Keratinocyte (primary cell): ENCODE results near the gene JMJD7. TPM values are rescaled to one million over a fixed set of nuclear protein-coding genes. Genes with fewer than 3 reads are reported as not detected.
"Not testable (repeated sequence)": the region's sequence is repeated elsewhere in the genome, so short reads cannot be mapped to it uniquely, and the experiment has no call there.

Experiments
- DNase-seq: peaks from one replicate; pipeline ENCODE4 v3.0.0-alpha.2; 2011; ENCODE audit warnings: low read depth, missing footprints, low spot score
- FAIRE-seq: peaks from 2 replicates; lab custom pipeline; 2011; peaks lifted over from hg19 to GRCh38; lab: Jason Lieb, UNC
- H2AFZ ChIP-seq: 2 replicates; pipeline ENCODE4 v1.6.0; 2012; ENCODE audit warnings: low read length, control low read depth, inconsistent platforms; ENCODE audit not compliant: control insufficient read depth
- H3K27ac ChIP-seq: 2 replicates; pipeline ENCODE4 v1.5.1; 2011; ENCODE audit warnings: low read length; ENCODE audit not compliant: control insufficient read depth, insufficient read depth
- H3K27me3 ChIP-seq: 3 replicates; pipeline ENCODE4 v1.6.0; 2011; ENCODE audit warnings: low read length; ENCODE audit not compliant: control insufficient read depth, insufficient read depth; ENCODE audit errors: extremely low read depth
- H3K36me3 ChIP-seq, 2 experiments: 2 replicates in 1 of 2; 3 replicates in 1 of 2; pipeline ENCODE4 v1.5.1; 2011; ENCODE audit warnings: low read length in 2 of 2, mild to moderate bottlenecking in 1 of 2; ENCODE audit not compliant: control insufficient read depth in 2 of 2, insufficient read depth in 2 of 2; ENCODE audit errors: extremely low read depth in 1 of 2
- H3K4me1 ChIP-seq: 3 replicates; pipeline ENCODE4 v1.5.1; 2011; ENCODE audit warnings: low read length; ENCODE audit not compliant: control insufficient read depth, insufficient read depth; ENCODE audit errors: extremely low read depth
- H3K4me2 ChIP-seq: 3 replicates; pipeline ENCODE4 v1.6.0; 2011; ENCODE audit warnings: low read depth, low read length; ENCODE audit not compliant: control insufficient read depth, insufficient read depth; ENCODE audit errors: extremely low read depth
- H3K4me3 ChIP-seq, 3 experiments: fragments of 200-600 bp in 1 of 3; sonication (generic) in 1 of 3; 2 replicates in 2 of 3; 3 replicates in 1 of 3; pipeline ENCODE4 v1.5.1; 2011 to 2016; ENCODE audit warnings: low read length in 3 of 3, mild to moderate bottlenecking in 3 of 3, control low read depth in 2 of 3, inconsistent platforms in 1 of 3, low read depth in 1 of 3, mixed read lengths in 1 of 3, mixed run types in 1 of 3, moderate library complexity in 1 of 3; ENCODE audit not compliant: control insufficient read depth in 2 of 3, insufficient read depth in 2 of 3; ENCODE audit errors: extremely low read depth in 1 of 3
- H3K79me2 ChIP-seq: 2 replicates; pipeline ENCODE4 v1.6.0; 2012; ENCODE audit warnings: low read length; ENCODE audit not compliant: control insufficient read depth, insufficient read depth
- H3K9ac ChIP-seq: 3 replicates; pipeline ENCODE4 v1.6.0; 2011; ENCODE audit warnings: low read length; ENCODE audit not compliant: control insufficient read depth, insufficient read depth; ENCODE audit errors: extremely low read depth
- H3K9me1 ChIP-seq: 3 replicates; pipeline ENCODE4 v1.6.0; 2011; ENCODE audit warnings: low read length; ENCODE audit not compliant: control insufficient read depth, insufficient read depth; ENCODE audit errors: extremely low read depth
- H3K9me3 ChIP-seq: 2 replicates; pipeline ENCODE4 v1.5.1; 2012; ENCODE audit warnings: low read depth, low read length; ENCODE audit not compliant: control insufficient read depth
- H4K20me1 ChIP-seq: 3 replicates; pipeline ENCODE4 v1.6.0; 2011; ENCODE audit warnings: low read length; ENCODE audit not compliant: control insufficient read depth, insufficient read depth; ENCODE audit errors: extremely low read depth
- EZH2 ChIP-seq: IDR thresholded peaks from one replicate; pipeline ENCODE4 v1.6.1; 2012; ENCODE audit warnings: inconsistent platforms, mild to moderate bottlenecking, low read length, moderate library complexity
- dilution Hi-C: fragments of 300-500 bp; cut with MboI; formaldehyde crosslinking; loops from one replicate; pipeline ENCODE4 v1.7.0; 2020; ENCODE audit warnings: low sequenced_read_pairs; ENCODE audit not compliant: extremely low pct_ligation_motif_present
- polyA plus RNA-seq, 5 experiments: library from polyadenylated mRNA; depleted of rRNA in 3 of 5; stranded (reverse) in 3 of 5; stranded (forward) in 1 of 5; unstranded in 1 of 5; fragments of >200 nt; gene quantifications; 1 replicate in 1 of 5; 2 replicates in 3 of 5; 3 replicates in 1 of 5; pipeline versions ENCODE4 v1.2.1 to v1.2.3, GENCODE V29; 2011 to 2012; ENCODE audit warnings: missing spikeins in 2 of 5, low read depth in 1 of 5, low replicate concordance in 1 of 5
- TF ChIP-seq, protein P1 (sequence below), 3 experiments: IDR thresholded peaks in 1 of 3; conservative IDR thresholded peaks in 1 of 3; optimal IDR thresholded peaks in 1 of 3; 2 replicates in 2 of 3; 3 replicates in 1 of 3; pipeline versions ENCODE3 to v1.5.1; 2011; ENCODE audit warnings: low read length in 3 of 3, mild to moderate bottlenecking in 3 of 3, moderate library complexity in 2 of 3, control low read depth in 1 of 3, inconsistent platforms in 1 of 3; ENCODE audit not compliant: insufficient read depth in 2 of 3; ENCODE audit errors: extremely low read depth in 1 of 3

JMJD7 gene
- polyA plus RNA-seq, 1 donor (not counting 4 experiments of a cell fraction or from before 2014, with no cell fraction given), result 8.2 TPM

DNA sequence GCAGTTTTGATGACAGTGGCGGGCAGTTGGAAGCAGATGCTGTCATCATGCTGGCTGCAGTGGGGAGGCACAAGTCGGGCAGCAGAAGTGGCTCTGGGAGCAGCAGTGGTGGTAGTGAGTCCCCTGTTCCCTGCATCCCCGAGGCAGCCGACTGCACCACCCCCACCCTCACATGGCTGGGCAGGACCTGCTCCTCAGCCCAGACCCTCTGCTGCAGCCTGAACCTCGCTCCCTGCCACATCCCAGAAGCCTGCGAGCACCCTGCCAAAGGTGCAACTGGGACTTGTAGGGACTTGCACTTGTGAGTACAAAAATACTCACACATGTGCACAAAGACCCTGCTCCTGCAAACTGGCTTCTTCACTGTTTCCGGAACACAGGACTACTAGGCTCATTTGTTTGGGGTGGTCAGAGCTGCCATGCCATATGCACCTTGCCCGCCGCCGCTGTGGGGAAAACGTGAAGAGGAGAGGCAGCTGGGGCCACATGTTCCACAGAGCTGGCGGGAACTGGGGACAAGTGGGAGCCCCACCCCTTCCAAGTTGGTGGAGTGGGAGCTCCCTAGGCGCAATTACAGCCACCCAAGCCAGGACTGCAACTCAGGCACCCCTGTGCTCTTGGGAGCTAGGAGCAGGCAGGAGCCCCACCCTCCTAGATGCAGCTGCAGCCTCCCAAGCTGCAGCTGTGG is 2.2 kb downstream of the JMJD7 start:
- dilution Hi-C loops, result no loop called here
- no peak for DNase-seq

DNA sequence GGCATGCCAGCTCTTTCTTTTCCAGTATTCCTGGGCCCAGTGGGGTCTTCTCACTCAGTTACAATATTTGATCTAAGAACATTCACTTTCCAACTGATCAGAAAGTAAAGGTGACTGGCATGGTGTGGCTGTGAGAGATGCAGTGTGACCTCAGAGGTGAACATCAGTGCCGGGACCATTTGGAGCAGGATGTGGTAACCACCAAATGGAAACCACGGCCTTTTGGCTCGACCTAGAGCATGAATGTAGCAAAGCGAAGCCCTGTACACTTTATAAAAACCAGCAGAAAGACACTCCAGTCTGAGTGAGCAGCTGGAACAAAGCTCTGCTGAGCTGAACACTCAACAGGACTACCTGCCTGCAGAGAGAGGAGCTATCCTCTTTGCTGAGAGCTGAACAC is 3.4 kb downstream of the JMJD7 start:
- H3K9me3 ChIP-seq, H3K4me3 ChIP-seq, H3K4me2 ChIP-seq, H3K9me1 ChIP-seq, DNase-seq, H4K20me1 ChIP-seq, H3K27me3 ChIP-seq, H2AFZ ChIP-seq, dilution Hi-C loops, H3K9ac ChIP-seq: not testable (repeated sequence)
- Histone ChIP-seq H3K36me3 (peaks cover 0 to 13% of the 10 kb centered on the region in 2 experiments), H3K79me2 (peaks cover 11% of the 10 kb centered on the region), H3K4me1 (peaks cover 65% of the 10 kb centered on the region), H3K27ac (peak overlapping the region; percentile 1)
- peak; percentile 72 for FAIRE-seq

More for the DNA sequence above, 2.2 kb downstream of the JMJD7 start:
- peak; percentile 78 for FAIRE-seq
- Histone ChIP-seq H3K9ac (peak overlapping the region; percentile 96), H3K4me2 (peak overlapping the region; percentile 99), H3K27me3 (no peaks in the 10 kb centered on the region), H3K4me3 (no peak overlapping the region), H3K4me1 (peaks cover 70% of the 10 kb centered on the region), H3K9me3 (no peaks in the 10 kb centered on the region), H2AFZ (no peak overlapping the region), H3K79me2 (peaks cover 11% of the 10 kb centered on the region), H3K27ac (peak overlapping the region; percentile 93), H4K20me1 (peaks cover 4% of the 10 kb centered on the region), H3K36me3 (peaks cover under 1 to 23% of the 10 kb centered on the region in 2 experiments), H3K9me1 (no peaks in the 10 kb centered on the region)
- no peak for TF ChIP-seq EZH2
- TF ChIP-seq, protein P1, sequence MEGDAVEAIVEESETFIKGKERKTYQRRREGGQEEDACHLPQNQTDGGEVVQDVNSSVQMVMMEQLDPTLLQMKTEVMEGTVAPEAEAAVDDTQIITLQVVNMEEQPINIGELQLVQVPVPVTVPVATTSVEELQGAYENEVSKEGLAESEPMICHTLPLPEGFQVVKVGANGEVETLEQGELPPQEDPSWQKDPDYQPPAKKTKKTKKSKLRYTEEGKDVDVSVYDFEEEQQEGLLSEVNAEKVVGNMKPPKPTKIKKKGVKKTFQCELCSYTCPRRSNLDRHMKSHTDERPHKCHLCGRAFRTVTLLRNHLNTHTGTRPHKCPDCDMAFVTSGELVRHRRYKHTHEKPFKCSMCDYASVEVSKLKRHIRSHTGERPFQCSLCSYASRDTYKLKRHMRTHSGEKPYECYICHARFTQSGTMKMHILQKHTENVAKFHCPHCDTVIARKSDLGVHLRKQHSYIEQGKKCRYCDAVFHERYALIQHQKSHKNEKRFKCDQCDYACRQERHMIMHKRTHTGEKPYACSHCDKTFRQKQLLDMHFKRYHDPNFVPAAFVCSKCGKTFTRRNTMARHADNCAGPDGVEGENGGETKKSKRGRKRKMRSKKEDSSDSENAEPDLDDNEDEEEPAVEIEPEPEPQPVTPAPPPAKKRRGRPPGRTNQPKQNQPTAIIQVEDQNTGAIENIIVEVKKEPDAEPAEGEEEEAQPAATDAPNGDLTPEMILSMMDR (optimal IDR thresholded peaks at IDR 0.05 in 1 of 3, IDR thresholded peaks at IDR 0.05 in 1 of 3, conservative IDR thresholded peaks at IDR 0.05 in 1 of 3; ENCODE audit: extremely low read depth in 1 of 3, insufficient read depth in 2 of 3, low read length in 3 of 3), result no peak
